Limb (tissue), 2 donors: ENCODE data around the gene PI4KA.
"Not testable (repeated sequence)": the region's sequence is repeated elsewhere in the genome, so short reads cannot be mapped to it uniquely, and the experiment has no call there.

Experiments used
- DNase-seq, 2 donors: peaks; one replicate each; pipeline ENCODE4 v3.0.0-alpha.2; 2016; ENCODE audit errors: extremely low spot score in 2 of 2

PI4KA gene

DNA sequence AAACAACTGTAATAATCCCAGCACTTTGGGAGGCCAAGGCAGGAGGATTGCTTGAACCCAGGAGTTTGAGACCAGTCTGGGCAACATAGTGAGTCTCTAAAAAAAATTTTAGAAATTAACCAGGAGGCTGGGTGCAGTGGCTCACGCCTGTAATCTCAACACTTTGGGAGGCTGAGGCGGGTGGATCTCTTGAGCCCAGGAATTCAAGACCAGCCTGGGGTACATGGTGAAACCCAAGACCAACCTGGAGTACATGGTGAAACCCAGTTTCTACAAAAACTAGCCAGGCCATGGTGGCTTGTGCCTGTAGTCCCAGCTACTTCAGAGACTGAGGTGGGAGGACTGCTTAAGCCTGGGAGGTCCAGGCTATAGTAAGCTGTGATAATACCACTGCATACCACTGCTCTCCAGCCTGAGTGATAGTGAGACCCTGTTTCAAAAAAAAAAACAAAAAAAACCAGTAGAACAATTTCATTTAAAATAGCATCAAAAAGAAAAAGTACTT is 11.2 kb downstream of the PI4KA start:
- no peak for DNase-seq

GRCh38 chr22:20844055-20845037 is 14.3 kb downstream of the PI4KA start:
- no peak for DNase-seq

GRCh38 chr22:20843501-20843900 is 15.1 kb downstream of the PI4KA start:
- no peak for DNase-seq

DNA sequence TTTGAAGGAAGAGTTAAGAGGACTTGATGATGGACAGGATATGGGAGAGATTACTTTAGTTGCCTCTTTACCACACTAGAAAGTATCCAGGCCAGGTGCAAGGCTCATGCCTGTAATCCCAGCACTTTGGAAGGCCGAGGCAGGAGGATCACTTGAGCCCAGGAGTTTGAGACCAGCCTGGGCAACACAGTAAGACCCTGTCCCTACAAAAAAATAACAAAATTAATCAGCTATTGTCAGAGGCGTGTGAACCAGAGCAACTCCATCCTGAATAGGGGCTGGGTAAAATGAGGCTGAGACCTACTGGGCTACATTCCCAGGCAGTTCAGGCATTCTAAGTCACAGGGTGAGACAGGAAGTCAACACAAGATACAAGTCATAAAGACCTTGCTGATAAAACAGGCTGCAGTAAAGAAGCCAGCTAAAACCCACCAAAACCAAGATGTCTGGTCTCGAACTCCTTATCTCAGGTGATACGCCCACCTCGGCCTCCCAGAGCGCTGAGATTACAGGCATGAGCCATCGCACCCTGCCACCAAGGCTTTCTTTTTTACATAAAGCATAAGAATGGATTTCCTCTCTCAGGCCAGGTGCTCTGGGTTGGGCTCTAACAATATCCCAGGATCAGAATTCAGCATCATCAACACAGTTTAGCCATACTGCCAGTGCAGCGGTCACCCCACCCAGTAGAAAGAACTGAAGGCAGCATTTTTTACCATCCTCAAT is 17.8 kb downstream of the PI4KA start:
- DNase-seq = no peak

DNA sequence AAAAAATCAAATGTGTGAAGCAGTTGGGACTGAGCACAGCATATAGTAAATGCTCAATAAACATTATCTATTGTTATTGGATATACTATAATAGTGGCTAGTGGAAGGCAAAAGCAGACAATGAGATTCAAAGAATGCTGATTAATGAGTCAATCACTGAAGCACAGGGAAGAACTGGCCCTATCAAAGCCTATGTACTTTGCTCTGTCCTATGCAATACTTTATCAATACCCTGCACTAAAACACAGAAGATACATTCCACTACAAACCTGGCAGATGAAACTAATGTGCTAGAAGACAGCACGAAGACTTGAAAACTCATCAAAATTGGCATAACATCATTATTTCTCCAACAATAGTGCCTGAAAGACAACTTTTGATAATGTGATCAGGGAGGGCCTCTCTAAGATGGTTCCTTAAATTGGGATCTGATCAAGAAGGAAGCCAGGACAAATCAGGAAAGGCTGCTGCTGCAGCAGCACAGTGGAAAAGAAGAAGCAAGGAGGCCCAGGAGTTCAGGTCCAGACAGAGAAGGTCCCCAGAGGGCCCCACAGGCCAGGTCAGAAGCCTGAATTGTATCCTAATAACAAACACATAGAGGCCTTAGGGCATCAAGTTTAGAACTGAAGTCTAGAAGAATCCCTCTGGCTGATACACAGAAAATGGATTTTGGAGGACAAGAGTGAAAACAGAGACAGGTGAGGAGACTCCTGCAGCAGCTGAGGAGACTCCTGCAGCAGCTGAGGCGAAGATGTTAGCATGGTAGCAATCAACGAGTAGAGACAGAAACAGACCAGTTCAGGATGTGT is 18.6 kb downstream of the PI4KA start:
- DNase-seq = no peak

- DNase-seq = not testable (repeated sequence)
Measured at GRCh38 chr22:20839354-20839753, 19.3 kb downstream of the PI4KA start.

DNA sequence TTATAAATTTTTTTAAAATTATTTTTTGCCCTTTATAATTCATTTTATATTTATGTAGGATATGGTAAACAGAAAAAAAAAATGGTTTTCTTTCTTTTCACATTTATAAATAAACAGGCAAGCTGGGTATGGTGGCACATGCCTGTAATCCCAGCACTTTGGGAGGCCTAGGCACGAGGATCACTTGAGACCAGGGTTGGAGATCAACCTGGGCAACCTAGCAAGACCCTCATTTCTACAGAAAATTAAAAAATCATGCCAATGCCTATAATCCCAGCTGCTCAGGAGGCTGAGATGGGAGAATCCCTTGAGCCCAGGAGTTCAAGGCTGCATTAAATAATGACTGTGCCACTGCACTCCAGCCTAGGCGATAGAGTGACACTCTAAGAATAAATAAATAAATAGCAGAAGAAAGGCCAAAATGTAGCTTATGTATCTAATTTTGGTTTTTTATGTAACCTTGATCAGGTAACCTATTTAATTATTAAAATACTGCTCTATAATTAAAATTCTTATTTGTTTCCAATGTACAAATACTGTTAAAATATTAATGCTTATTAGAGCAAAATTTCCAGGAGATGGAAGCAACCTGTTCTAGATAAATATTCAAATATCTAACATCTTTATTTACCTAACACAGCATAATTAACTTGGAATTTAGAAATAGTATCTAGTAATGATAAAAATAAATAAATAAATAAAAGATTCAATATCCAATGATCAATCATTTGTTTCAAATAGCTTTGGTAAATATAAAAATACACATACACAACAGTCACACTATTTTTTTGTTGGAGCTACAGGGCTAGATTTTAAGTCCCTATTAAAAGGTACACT is 21.4 kb downstream of the PI4KA start:
- DNase-seq = no peak

- no peak for DNase-seq
Measured at GRCh38 chr22:20834725-20835124, 23.9 kb downstream of the PI4KA start.

GRCh38 chr22:20834206-20834605 is 24.4 kb downstream of the PI4KA start:
- DNase-seq = no peak

- no peak for DNase-seq
Measured at GRCh38 chr22:20833225-20833665, 25.4 kb downstream of the PI4KA start.

GRCh38 chr22:20829491-20830134 is 29.0 kb downstream of the PI4KA start:
- no peak for DNase-seq

DNA sequence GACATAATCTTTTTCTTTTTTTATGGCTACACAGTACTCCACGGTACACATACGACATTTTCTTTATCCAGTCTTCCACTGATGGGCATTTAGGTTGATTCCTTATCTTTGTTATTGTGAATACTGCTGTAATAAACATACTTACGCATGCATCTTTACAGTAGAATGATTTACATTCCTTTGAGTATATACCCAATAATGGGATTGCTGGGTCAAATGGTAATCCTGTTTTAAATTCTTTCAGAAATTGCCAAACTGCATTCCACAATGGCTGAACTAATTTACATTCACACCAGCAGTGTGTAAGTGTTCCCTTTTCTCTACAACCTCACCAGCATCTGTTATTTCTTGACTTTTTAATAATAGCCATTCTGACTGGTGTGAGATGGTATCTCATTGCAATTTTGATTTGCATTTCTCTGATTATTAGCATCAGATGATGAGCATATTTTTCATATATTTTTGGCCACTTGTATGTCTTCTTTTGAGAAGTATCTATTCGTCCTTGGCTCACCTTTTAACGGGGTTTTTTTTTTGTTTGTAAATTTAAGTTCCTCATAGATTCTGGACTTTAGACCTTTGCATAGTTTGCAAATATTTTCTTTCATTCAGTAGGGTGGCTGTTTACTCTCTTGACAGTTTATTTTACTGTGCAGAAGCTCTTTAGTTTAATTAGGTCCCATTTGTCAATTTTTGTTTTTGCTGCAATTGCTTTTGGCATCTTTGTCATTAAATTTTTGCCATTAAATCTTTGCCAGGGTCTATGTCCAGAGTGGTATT is 32.0 kb downstream of the PI4KA start:
- DNase-seq = not testable (repeated sequence)

DNA sequence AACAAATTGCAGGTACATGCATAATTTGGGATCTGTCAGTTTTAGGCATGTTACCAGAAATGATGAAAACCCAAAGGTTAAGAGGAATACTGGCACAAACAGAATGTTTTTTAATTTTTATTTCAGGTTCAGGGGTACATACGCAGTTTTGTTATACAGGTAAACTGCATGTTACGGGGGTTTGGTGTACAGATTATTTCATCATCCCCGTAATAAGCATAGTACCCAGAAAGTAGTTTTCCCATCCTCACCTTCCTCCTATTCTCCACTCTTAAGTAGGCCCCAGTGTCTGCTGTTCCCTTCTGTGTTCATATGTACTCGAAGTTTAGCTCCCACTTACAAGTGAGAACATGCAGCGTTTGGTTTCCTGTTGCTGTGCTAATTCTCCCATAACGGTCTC is 33.0 kb downstream of the PI4KA start:
- no peak for DNase-seq

- not testable (repeated sequence) for DNase-seq
Measured at GRCh38 chr22:20825216-20825615, 33.4 kb downstream of the PI4KA start.

- no peak for DNase-seq
Measured at GRCh38 chr22:20823264-20823663, 35.3 kb downstream of the PI4KA start.

DNA sequence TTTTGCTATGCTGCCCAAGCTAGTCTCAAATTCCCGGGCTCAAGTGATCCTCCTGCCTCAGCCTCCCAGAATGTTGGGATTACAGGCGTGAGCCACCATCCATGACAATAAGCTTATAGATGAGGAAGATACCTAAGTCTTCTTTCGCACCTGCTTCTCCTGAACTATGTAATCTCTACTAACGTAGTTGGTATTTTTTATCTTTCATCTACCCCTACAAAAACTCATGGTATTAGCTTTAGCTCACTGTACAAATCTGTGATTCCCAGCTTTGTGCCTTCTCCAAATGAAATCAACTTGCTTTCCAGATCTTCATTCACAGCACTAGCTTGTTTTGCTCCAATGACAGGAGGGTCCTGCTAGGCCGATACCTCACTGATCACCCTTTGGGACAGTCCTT is 36.4 kb downstream of the PI4KA start:
- no peak for DNase-seq

- not testable (repeated sequence) for DNase-seq
Measured at GRCh38 chr22:20821717-20822239, 36.8 kb downstream of the PI4KA start.

- DNase-seq = no peak
Measured at GRCh38 chr22:20819471-20819870, 39.1 kb downstream of the PI4KA start.

DNA sequence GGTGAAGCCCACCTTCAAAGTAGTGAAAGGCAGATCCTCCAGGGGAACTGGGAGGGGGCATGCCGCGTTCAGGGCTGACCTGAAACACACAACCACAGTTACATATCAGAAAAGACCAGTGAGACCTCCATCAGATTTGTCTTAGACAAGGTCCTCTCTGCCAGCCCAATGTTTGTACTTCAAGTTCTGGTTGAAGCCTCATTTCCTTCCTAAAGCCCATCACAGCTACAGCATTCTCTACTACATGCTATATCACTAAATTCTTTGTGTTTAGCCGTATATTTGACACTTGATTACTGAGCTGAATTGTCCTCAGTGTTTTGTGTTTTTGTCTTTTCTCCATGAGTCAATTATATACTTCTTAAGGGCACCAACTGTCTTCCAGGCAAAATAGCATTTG is 40.1 kb downstream of the PI4KA start:
- DNase-seq = no peak
